Measurements from ENCODE around the gene DIAPH1.

- no peak for TF ChIP-seq CTCF (IDR thresholded peaks at IDR 0.05; ENCODE audit: low read depth, low read length, missing input control)
- TF ChIP-seq MAX (IDR thresholded peaks at IDR 0.05), result no peak
- TF ChIP-seq REST (IDR thresholded peaks at IDR 0.05), result no peak
- TF ChIP-seq TAF1 (conservative IDR thresholded peaks at IDR 0.05), result no peak
- no peak for TF ChIP-seq ZBTB33 (IDR thresholded peaks at IDR 0.05)
- no peak for TF ChIP-seq RAD21 (IDR thresholded peaks at IDR 0.05)
- TF ChIP-seq RXRA (IDR thresholded peaks at IDR 0.05), result no peak
Measured at GRCh38 chr5:141597394-141597793, 21.4 kb downstream of the DIAPH1 start.

All from liver (tissue), 3 donors.